Uterus (tissue), 4 donors: ENCODE data around the gene PKD1. TPM values are rescaled to one million over a fixed set of nuclear protein-coding genes. Genes with fewer than 3 reads are reported as not detected.

ENCODE experiments used
- DNase-seq, 2 donors: peaks; one replicate each; pipeline ENCODE4 v3.0.0-alpha.2; 2019 to 2020
- H3K27ac ChIP-seq, 2 donors: fragments of 200-600 bp; sonication (generic); 1 replicate in 1 of 2; 2 replicates in 1 of 2; pipeline ENCODE4 v1.5.1; 2016 to 2018
- H3K27me3 ChIP-seq, 2 donors: fragments of 200-600 bp; sonication (generic); one replicate each; pipeline ENCODE4 v1.5.1; 2018 to 2019; ENCODE audit warnings: control low read depth in 1 of 2
- H3K36me3 ChIP-seq, 2 donors: fragments of 200-600 bp; sonication (generic); one replicate each; pipeline ENCODE4 v1.5.1; 2019; ENCODE audit warnings: control low read depth in 1 of 2
- H3K4me1 ChIP-seq, 2 donors: fragments of 200-600 bp; sonication (generic); one replicate each; pipeline ENCODE4 v1.5.1; 2018 to 2019; ENCODE audit warnings: control low read depth in 1 of 2
- H3K4me3 ChIP-seq, 2 donors: fragments of 200-600 bp; sonication (generic); 1 replicate in 1 of 2; 2 replicates in 1 of 2; pipeline ENCODE4 v1.5.1; 2018 to 2019; ENCODE audit warnings: mild to moderate bottlenecking in 1 of 2
- H3K9me3 ChIP-seq, 2 donors: fragments of 200-600 bp; sonication (generic); one replicate each; pipeline ENCODE4 v1.5.1; 2019; ENCODE audit warnings: control low read depth in 1 of 2
- POLR2A ChIP-seq, 2 donors: fragments of 450-650 bp; IDR thresholded peaks; one replicate each; pipeline ENCODE4 v1.6.1; 2016; ENCODE audit warnings: antibody characterized with exemption in 2 of 2, mild to moderate bottlenecking in 1 of 2, moderate library complexity in 1 of 2
- intact Hi-C: fragments of 100-400 bp; cut with DNase I; formaldehyde crosslinking; loops from one replicate; pipeline ENCODE4 v1.15.1; 2023; ENCODE audit warnings: low total_unique reads
- total RNA-seq, 4 donors: library from RNA; depleted of rRNA in 3 of 4; stranded (reverse); fragments of >200 nt in 3 of 4; gene quantifications; one replicate each; pipeline versions ENCODE4 v1.1.0 to v1.2.4, GENCODE V29; 2014 to 2023
- TF ChIP-seq, protein P1 (sequence below), 4 experiments: fragments of 200-600 bp in 2 of 4; fragments of 450-650 bp in 2 of 4; sonication (generic) in 2 of 4; IDR thresholded peaks; one replicate each; pipeline ENCODE4 v1.5.1; 2016 to 2019; ENCODE audit warnings: antibody characterized with exemption in 4 of 4, mild to moderate bottlenecking in 2 of 4, moderate library complexity in 1 of 4
- donor health status: DM: yes; HTN: yes; CAD: no.

Gene PKD1
- total RNA-seq, 4 donors from 2014 or later: 149 to 383 (median 197) TPM

DNA sequence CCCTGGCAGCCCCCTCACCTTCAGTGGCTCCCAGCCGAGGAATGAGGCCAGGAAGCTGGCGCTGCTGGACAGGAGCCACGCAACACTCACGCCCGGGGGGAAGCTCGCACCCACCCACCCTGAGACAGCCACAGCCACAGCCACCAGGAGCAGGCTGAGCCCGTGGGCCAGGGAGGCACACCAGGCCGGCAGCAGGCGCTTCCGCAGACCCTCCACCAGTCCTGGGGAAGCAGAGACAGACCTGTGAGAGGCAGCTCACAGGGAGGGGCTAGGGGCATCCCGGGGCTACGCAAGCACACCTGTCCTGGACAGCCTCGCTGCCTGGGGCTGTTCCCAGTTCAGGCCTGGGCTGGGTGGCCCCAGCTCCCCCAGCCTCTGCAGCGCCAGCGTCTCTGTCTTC, 41.9 kb downstream of the PKD1 start:
- Histone ChIP-seq H3K27me3 (no peaks in the 10 kb centered on the region), H3K27ac (no peak overlapping the region), H3K9me3 (no peaks in the 10 kb centered on the region), H3K36me3 (no peaks in the 10 kb centered on the region), H3K4me3 (no peak overlapping the region), H3K4me1 (no peaks in the 10 kb centered on the region)
- no peak for TF ChIP-seq POLR2A (IDR thresholded peaks at IDR 0.05)
- TF ChIP-seq, protein P1, sequence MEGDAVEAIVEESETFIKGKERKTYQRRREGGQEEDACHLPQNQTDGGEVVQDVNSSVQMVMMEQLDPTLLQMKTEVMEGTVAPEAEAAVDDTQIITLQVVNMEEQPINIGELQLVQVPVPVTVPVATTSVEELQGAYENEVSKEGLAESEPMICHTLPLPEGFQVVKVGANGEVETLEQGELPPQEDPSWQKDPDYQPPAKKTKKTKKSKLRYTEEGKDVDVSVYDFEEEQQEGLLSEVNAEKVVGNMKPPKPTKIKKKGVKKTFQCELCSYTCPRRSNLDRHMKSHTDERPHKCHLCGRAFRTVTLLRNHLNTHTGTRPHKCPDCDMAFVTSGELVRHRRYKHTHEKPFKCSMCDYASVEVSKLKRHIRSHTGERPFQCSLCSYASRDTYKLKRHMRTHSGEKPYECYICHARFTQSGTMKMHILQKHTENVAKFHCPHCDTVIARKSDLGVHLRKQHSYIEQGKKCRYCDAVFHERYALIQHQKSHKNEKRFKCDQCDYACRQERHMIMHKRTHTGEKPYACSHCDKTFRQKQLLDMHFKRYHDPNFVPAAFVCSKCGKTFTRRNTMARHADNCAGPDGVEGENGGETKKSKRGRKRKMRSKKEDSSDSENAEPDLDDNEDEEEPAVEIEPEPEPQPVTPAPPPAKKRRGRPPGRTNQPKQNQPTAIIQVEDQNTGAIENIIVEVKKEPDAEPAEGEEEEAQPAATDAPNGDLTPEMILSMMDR (IDR thresholded peaks at IDR 0.05): no peak
- intact Hi-C loops: no loop called here
- DNase-seq: no peak

DNA sequence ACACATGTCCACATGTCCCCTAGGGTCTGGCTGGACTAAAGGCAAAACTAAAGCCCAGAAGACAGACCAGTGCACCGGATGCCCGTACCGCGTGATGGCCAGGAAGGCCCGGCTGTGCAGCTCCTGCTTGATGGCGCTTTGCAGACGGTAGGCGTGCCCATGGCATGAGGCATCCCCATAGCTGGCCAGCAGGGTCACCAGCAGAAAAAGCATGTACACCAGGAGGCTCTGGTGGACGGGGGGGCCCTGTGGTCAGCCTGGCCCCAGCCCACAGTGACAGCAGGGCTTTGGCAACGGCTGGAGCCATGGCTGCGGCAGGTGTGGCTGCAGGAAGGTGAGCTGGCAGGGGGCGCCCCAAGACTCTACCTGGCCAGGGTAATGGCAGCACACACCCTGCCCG, 42.8 kb downstream of the PKD1 start:
- Histone ChIP-seq H3K4me3 (no peak overlapping the region), H3K4me1 (no peaks in the 10 kb centered on the region), H3K27ac (no peak overlapping the region), H3K9me3 (no peaks in the 10 kb centered on the region), H3K27me3 (no peaks in the 10 kb centered on the region), H3K36me3 (no peaks in the 10 kb centered on the region)
- intact Hi-C loops: no loop called here
- TF ChIP-seq, protein P1 (IDR thresholded peaks at IDR 0.05): no peak
- TF ChIP-seq POLR2A (IDR thresholded peaks at IDR 0.05): no peak
- DNase-seq: no peak

DNA sequence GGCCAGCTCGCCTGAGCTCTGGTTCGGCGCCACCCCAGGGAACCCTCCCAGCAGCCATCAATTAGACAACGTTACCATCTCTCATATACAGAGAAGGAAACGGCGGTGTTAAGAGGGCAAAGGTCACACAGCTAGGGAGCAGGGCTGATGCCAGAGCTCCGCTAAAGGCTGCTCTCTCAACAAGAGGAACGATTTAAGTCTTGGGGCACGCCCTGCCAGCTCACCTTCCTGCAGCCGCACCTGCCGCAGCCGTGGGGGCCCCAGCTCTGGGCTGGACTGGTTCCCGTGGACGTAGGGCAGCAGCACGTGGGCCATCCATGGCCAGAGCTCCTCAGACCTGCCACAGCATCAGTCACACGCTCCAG, 43.5 kb downstream of the PKD1 start:
- TF ChIP-seq, protein P1 (IDR thresholded peaks at IDR 0.05): no peak
- TF ChIP-seq POLR2A (IDR thresholded peaks at IDR 0.05): no peak
- Histone ChIP-seq H3K4me1 (no peaks in the 10 kb centered on the region), H3K27ac (no peak overlapping the region), H3K27me3 (no peaks in the 10 kb centered on the region), H3K4me3 (no peak overlapping the region), H3K36me3 (no peaks in the 10 kb centered on the region), H3K9me3 (no peaks in the 10 kb centered on the region)
- intact Hi-C loops: no loop called here
- no peak for DNase-seq

DNA sequence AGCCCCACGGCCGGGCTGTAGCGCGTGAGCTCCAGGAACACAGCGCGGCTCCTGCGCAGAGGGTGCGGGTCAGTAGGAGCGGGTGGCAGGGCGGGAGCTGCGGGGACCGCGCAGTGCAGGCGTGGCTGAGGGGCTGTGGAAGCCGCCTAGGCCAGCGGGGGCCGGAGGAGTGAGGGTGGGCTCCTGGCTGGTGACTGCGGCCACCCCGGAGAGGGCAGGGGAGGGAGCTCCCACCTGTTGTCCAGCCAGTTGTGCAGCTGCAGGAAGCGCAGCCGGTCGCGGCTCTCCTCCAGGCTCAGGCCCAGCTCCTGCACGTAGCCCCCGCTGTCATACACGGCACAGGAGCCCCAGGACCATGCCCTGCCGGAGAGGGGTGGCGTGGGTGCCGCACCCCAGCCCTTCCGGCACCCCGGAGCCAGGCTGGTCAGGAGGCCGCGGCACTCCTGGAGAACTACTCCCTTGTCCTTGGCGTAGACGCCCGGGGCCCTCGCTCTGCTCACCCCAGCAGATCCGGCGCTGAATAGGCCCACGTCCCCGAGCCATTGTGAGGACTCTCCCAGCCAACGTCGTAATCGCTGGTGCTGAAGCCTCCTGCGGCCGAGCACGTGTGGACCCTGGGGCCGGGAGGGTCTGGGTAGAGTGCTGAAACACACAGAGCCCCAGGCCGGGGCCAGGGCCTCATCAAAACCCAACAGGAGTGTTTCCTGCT, 44.0 kb downstream of the PKD1 start:
- H3K9me3 ChIP-seq: no peaks in the 10 kb centered on the region
- intact Hi-C loops: no loop called here
- H3K27me3 ChIP-seq: no peaks in the 10 kb centered on the region
- no peak for DNase-seq
- no peaks in the 10 kb centered on the region for H3K4me1 ChIP-seq
- H3K36me3 ChIP-seq: no peaks in the 10 kb centered on the region
- H3K27ac ChIP-seq: peak overlapping the region in 1 of 2 donors; percentile 44
- TF ChIP-seq, protein P1 (IDR thresholded peaks at IDR 0.05): no peak
- no peak overlapping the region for H3K4me3 ChIP-seq

DNA sequence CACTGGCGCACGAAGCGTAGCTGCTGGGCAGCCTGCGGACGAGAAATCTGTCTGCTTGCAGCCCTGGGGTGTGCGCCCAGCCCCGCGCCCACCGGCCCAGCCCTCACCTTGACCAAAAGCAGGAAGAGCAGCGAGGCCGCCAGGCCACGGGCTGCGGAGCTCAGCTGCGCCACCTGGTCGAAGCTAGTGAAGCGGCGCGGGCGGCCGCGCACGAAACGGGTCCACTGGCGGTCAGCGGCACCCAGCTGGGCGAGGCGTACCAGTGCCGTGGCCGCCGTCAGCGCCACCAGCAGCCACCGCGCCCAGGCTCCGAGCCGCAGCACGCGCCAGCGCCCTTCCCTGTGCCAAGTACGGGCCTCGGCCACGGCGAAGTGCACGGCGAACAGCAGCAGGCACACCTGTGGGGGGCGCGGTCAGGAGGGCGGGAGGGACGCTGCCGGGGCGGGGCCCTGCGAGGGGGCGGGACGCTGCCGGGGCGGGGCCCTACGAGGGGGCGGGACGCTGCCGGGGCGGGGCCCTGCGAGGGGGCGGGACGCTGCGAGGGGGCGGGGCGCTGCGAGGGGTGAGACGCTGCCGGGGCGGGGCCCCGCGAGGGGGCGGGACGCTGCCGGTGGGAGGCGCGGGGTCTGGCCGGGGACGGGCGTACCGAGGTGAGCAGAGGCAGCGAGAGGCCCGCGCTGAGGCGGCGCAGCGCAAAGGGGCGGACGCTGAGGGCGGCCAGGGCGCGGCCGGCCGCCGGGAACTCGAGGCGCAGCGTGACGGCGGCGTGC, 44.7 kb downstream of the PKD1 start:
- Histone ChIP-seq H3K36me3 (no peaks in the 10 kb centered on the region), H3K4me1 (no peaks in the 10 kb centered on the region), H3K9me3 (no peaks in the 10 kb centered on the region), H3K27me3 (no peaks in the 10 kb centered on the region), H3K27ac (peak overlapping the region in 1 of 2 donors; percentile 44), H3K4me3 (no peak overlapping the region)
- no peak for DNase-seq
- intact Hi-C loops: no loop called here
- peak in 1 of 2 donors; percentile 28 for TF ChIP-seq POLR2A (IDR thresholded peaks at IDR 0.05)
- TF ChIP-seq, protein P1 (IDR thresholded peaks at IDR 0.05): peak in 1 of 4 experiments; percentile 21
